ENCODE measurements around the gene WDR33. TPM values are rescaled to one million over a fixed set of nuclear protein-coding genes. Genes with fewer than 3 reads are reported as not detected.
"Not testable (repeated sequence)": the region's sequence is repeated elsewhere in the genome, so short reads cannot be mapped to it uniquely, and the experiment has no call there.

WDR33 gene
- 35.9 TPM for total RNA-seq
- long read RNA-seq, transcript WDR33-204 (6 exons, 3,104 nt): major isoform, 21 of 57 reads
- long read RNA-seq, partial matches to known transcripts: 15 of 57 reads
- long read RNA-seq, other reads (novel, unspliced or antisense): 21 of 57 reads

GRCh38 chr2:127810619-127811396 is at the start of gene WDR33:
WDR33 (minus strand) TSS chr2:127811171; CDS start chr2:127770981, 40,190 bp downstream.
- intact Hi-C loops (cut with DNase I): loop anchor here (1.0 to 5.0 kb wide), 3 partner anchors 46 to 109 kb away; partner anchors contain the start of gene POLR2D
- DNase-seq (ENCODE audit: low spot score): peak; percentile 96

GRCh38 chr2:127860130-127860529 is 49.2 kb upstream of the WDR33 start:
- intact Hi-C loops (cut with DNase I): no loop called here
- no peak for DNase-seq (ENCODE audit: low spot score)

GRCh38 chr2:127859712-127860085 is 48.7 kb upstream of the WDR33 start:
- no peak for DNase-seq (ENCODE audit: low spot score)
- intact Hi-C loops (cut with DNase I): loop anchor here (5.0 kb wide), 3 partner anchors 47 to 332 kb away; partner anchors contain the start of genes IWS1, SFT2D3 and WDR33

GRCh38 chr2:127857265-127857808 is 46.4 kb upstream of the WDR33 start:
- intact Hi-C loops (cut with DNase I): loop anchor here (5.0 kb wide), 3 partner anchors 45 to 330 kb away; partner anchors contain the start of genes IWS1, SFT2D3 and WDR33
- DNase-seq (ENCODE audit: low spot score): no peak

GRCh38 chr2:127853671-127854070 is 42.7 kb upstream of the WDR33 start:
- no peak for DNase-seq (ENCODE audit: low spot score)
- intact Hi-C loops (cut with DNase I): no loop called here

- no peak for DNase-seq (ENCODE audit: low spot score)
- intact Hi-C loops (cut with DNase I): no loop called here
Measured at GRCh38 chr2:127852388-127852787, 41.4 kb upstream of the WDR33 start.

GRCh38 chr2:127847931-127848330 is 37.0 kb upstream of the WDR33 start:
- DNase-seq (ENCODE audit: low spot score): no peak
- intact Hi-C loops (cut with DNase I): no loop called here

GRCh38 chr2:127844973-127845372 is 34.0 kb upstream of the WDR33 start:
- intact Hi-C loops (cut with DNase I): no loop called here
- no peak for DNase-seq (ENCODE audit: low spot score)

- DNase-seq (ENCODE audit: low spot score): no peak
- intact Hi-C loops (cut with DNase I): no loop called here
Measured at GRCh38 chr2:127843677-127844076, 32.7 kb upstream of the WDR33 start.

- DNase-seq (ENCODE audit: low spot score): no peak
- intact Hi-C loops (cut with DNase I): no loop called here
Measured at GRCh38 chr2:127841466-127842178, 30.7 kb upstream of the WDR33 start.

- DNase-seq (ENCODE audit: low spot score): no peak
- intact Hi-C loops (cut with DNase I): no loop called here
Measured at GRCh38 chr2:127840893-127841292, 29.9 kb upstream of the WDR33 start.

GRCh38 chr2:127834951-127835350 is 24.0 kb upstream of the WDR33 start:
- intact Hi-C loops (cut with DNase I): no loop called here
- no peak for DNase-seq (ENCODE audit: low spot score)

GRCh38 chr2:127829845-127830246 is 18.9 kb upstream of the WDR33 start:
- no peak for DNase-seq (ENCODE audit: low spot score)
- intact Hi-C loops (cut with DNase I): no loop called here

GRCh38 chr2:127826708-127827107 is 15.7 kb upstream of the WDR33 start:
- DNase-seq (ENCODE audit: low spot score); intact Hi-C loops (cut with DNase I): not testable (repeated sequence)

- intact Hi-C loops (cut with DNase I): no loop called here
- DNase-seq (ENCODE audit: low spot score): no peak
Measured at GRCh38 chr2:127826047-127826446, 15.1 kb upstream of the WDR33 start.

GRCh38 chr2:127820080-127820668 is 9.2 kb upstream of the WDR33 start:
- DNase-seq (ENCODE audit: low spot score): no peak
- intact Hi-C loops (cut with DNase I): no loop called here

GRCh38 chr2:127818794-127819425 is 7.9 kb upstream of the WDR33 start:
- no peak for DNase-seq (ENCODE audit: low spot score)

GRCh38 chr2:127818241-127818640 is 7.3 kb upstream of the WDR33 start:
- intact Hi-C loops (cut with DNase I): no loop called here
- no peak for DNase-seq (ENCODE audit: low spot score)

More at GRCh38 chr2:127818794-127819425, 7.9 kb upstream of the WDR33 start:
- intact Hi-C loops (cut with DNase I): no loop called here

GRCh38 chr2:127814677-127815076 is 3.7 kb upstream of the WDR33 start:
- intact Hi-C loops (cut with DNase I): loop anchor here (5.0 kb wide), 2 partner anchors 43 to 52 kb away; partner anchors contain the start of gene POLR2D
- no peak for DNase-seq (ENCODE audit: low spot score)

Measured in cardiac septum (tissue), 1 donor.